HG03159 (cell line): ENCODE results near the gene LIPF.
"Not testable (repeated sequence)": the region's sequence is repeated elsewhere in the genome, so short reads cannot be mapped to it uniquely, and the experiment has no call there.

Source experiments
- ATAC-seq: cut with Tn5 transposase; IDR thresholded peaks from one replicate; pipeline ENCODE4 v1.9.1; 2021; ENCODE audit warnings: mild to moderate bottlenecking, moderate library complexity; ENCODE audit not compliant: unreplicated experiment

The LIPF gene

GRCh38 chr10:88664142-88664541 lies at the start of gene LIPF:
TSS of gene LIPF (plus strand) at chr10:88664442. CDS start at chr10:88667298, 2,856 bp downstream.
- no peak for ATAC-seq

- ATAC-seq = no peak
Observed at GRCh38 chr10:88616250-88616977, 47.8 kb upstream of the LIPF start.

GRCh38 chr10:88617772-88618300 lies 46.4 kb upstream of the LIPF start:
- no peak for ATAC-seq

GRCh38 chr10:88618496-88618895 lies 45.7 kb upstream of the LIPF start:
- ATAC-seq = no peak

GRCh38 chr10:88620441-88620840 lies 43.8 kb upstream of the LIPF start:
- no peak for ATAC-seq

GRCh38 chr10:88623835-88624234 lies 40.4 kb upstream of the LIPF start:
- ATAC-seq = no peak

GRCh38 chr10:88624840-88625239 lies 39.4 kb upstream of the LIPF start:
- no peak for ATAC-seq

GRCh38 chr10:88640186-88640585 lies 24.1 kb upstream of the LIPF start:
- ATAC-seq = no peak

- no peak for ATAC-seq
Observed at GRCh38 chr10:88642209-88642608, 22.0 kb upstream of the LIPF start.

- no peak for ATAC-seq
Observed at GRCh38 chr10:88642963-88643362, 21.3 kb upstream of the LIPF start.

GRCh38 chr10:88647061-88647615 lies 17.1 kb upstream of the LIPF start:
- ATAC-seq = no peak

GRCh38 chr10:88651101-88651551 lies 13.1 kb upstream of the LIPF start:
- no peak for ATAC-seq

GRCh38 chr10:88652616-88653015 lies 11.6 kb upstream of the LIPF start:
- ATAC-seq = no peak

- ATAC-seq = no peak
Observed at GRCh38 chr10:88657901-88658300, 6.3 kb upstream of the LIPF start.

GRCh38 chr10:88659725-88660597 lies 4.3 kb upstream of the LIPF start:
- no peak for ATAC-seq

- no peak for ATAC-seq
Observed at GRCh38 chr10:88660598-88660884, 3.7 kb upstream of the LIPF start.

- ATAC-seq = no peak
Observed at GRCh38 chr10:88661018-88661417, 3.2 kb upstream of the LIPF start.

- ATAC-seq = no peak
Observed at GRCh38 chr10:88661577-88661976, 2.7 kb upstream of the LIPF start.

GRCh38 chr10:88663153-88663552 lies 1.1 kb upstream of the LIPF start:
- ATAC-seq = not testable (repeated sequence)

- ATAC-seq = no peak
Observed at GRCh38 chr10:88668465-88668864, 4.2 kb downstream of the LIPF start.

- ATAC-seq = no peak
Observed at GRCh38 chr10:88670497-88670896, 6.3 kb downstream of the LIPF start.

- ATAC-seq = no peak
Observed at GRCh38 chr10:88672041-88672440, 7.8 kb downstream of the LIPF start.
